ENCODE data around the gene HS3ST4.

Gene HS3ST4

GRCh38 chr16:26111900-26112299 is 420.1 kb downstream of the HS3ST4 start:
- no peak for TF ChIP-seq Cebpa-rat (IDR thresholded peaks at IDR 0.05)
- Histone ChIP-seq H3K4me3 (no peak overlapping the region), H3K9me3 (no peaks in the 10 kb centered on the region), H3K4me1 (0 out of 2 replicates have a peak, but pooled peaks cover under 1% of the 10 kb centered on the region), H3K27me3 (no peaks in the 10 kb centered on the region), H3K27ac (no peak overlapping the region), H3K4me2 (no peak overlapping the region), H4K20me1 (no peaks in the 10 kb centered on the region), H3K9ac (no peak overlapping the region), H3K36me3 (no peaks in the 10 kb centered on the region)

DNA sequence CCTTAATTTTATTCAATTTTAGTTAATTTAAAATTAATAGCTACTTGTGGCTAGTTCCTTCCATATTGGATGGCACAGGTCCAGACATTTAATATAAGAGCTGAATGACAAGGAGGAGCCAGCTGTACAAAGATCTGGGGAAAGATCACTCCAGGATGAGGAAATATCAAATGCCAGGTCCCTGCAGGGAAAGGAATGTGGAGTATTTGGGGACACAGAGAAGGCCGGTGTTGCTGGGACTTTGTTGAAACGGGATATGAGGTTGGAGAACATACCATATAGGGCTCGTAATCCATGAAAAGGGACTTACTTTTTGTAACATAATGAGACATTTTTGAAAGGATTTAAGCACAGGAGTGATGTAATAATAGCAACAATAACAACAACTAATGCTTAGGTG is 426.8 kb downstream of the HS3ST4 start:
- Histone ChIP-seq H3K4me3 (no peak overlapping the region), H4K20me1 (no peaks in the 10 kb centered on the region), H3K27me3 (no peaks in the 10 kb centered on the region), H3K36me3 (no peaks in the 10 kb centered on the region), H3K4me2 (no peak overlapping the region), H3K27ac (no peak overlapping the region), H3K9ac (no peak overlapping the region), H3K4me1 (no peaks in the 10 kb centered on the region), H3K9me3 (no peaks in the 10 kb centered on the region)
- no peak for TF ChIP-seq Cebpa-rat (IDR thresholded peaks at IDR 0.05)

DNA sequence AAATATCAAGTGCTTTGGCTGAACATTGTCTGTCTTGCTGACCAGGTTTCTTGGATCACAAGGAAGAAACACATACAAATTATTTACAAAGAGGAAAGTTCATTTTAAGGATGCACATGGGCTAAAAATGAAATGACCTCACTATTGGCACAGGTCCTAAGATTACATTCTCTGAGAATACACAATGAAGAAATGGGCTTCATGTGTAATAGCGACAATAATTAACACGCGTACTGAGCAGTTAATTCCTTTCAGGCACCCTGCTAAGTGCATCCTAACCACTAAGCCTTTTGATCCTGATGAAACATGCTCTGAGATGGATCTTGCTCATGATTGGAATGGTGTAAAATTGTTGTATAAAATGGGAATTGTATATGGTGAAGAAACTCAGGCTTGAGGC is 429.0 kb downstream of the HS3ST4 start:
- no peaks in the 10 kb centered on the region for H4K20me1 ChIP-seq

GRCh38 chr16:26128296-26128695 is 436.5 kb downstream of the HS3ST4 start:
- Histone ChIP-seq H3K4me2 (no peak overlapping the region), H3K4me1 (no peaks in the 10 kb centered on the region), H3K27me3 (no peaks in the 10 kb centered on the region), H3K27ac (no peak overlapping the region), H3K36me3 (no peaks in the 10 kb centered on the region), H4K20me1 (no peaks in the 10 kb centered on the region), H3K4me3 (no peak overlapping the region), H3K9ac (no peak overlapping the region), H3K9me3 (no peaks in the 10 kb centered on the region)
- no peak for TF ChIP-seq Cebpa-rat (IDR thresholded peaks at IDR 0.05)

More for the DNA sequence above, 429.0 kb downstream of the HS3ST4 start:
- Histone ChIP-seq H3K27ac (no peak overlapping the region), H3K4me1 (no peaks in the 10 kb centered on the region), H3K36me3 (no peaks in the 10 kb centered on the region), H3K9me3 (no peaks in the 10 kb centered on the region), H3K9ac (no peak overlapping the region), H3K27me3 (no peaks in the 10 kb centered on the region), H3K4me2 (no peak overlapping the region), H3K4me3 (no peak overlapping the region)
- TF ChIP-seq Cebpa-rat (IDR thresholded peaks at IDR 0.05), result no peak

GRCh38 chr16:26129997-26130396 is 438.2 kb downstream of the HS3ST4 start:
- H3K9me3 ChIP-seq, result no peaks in the 10 kb centered on the region
- H3K4me2 ChIP-seq, result no peak overlapping the region
- no peaks in the 10 kb centered on the region for H3K36me3 ChIP-seq
- H3K27ac ChIP-seq, result no peak overlapping the region
- no peaks in the 10 kb centered on the region for H3K27me3 ChIP-seq
- TF ChIP-seq Cebpa-rat (IDR thresholded peaks at IDR 0.05), result no peak
- no peak overlapping the region for H3K4me3 ChIP-seq
- H4K20me1 ChIP-seq, result no peaks in the 10 kb centered on the region
- no peak overlapping the region for H3K9ac ChIP-seq
- no peaks in the 10 kb centered on the region for H3K4me1 ChIP-seq

GRCh38 chr16:26133416-26134093 is 441.8 kb downstream of the HS3ST4 start:
- no peaks in the 10 kb centered on the region for H3K27me3 ChIP-seq
- H3K4me3 ChIP-seq, result no peak overlapping the region
- no peak overlapping the region for H3K4me2 ChIP-seq
- H4K20me1 ChIP-seq, result no peaks in the 10 kb centered on the region
- no peak overlapping the region for H3K9ac ChIP-seq
- H3K27ac ChIP-seq, result no peak overlapping the region
- H3K4me1 ChIP-seq, result no peaks in the 10 kb centered on the region
- no peaks in the 10 kb centered on the region for H3K9me3 ChIP-seq
- TF ChIP-seq Cebpa-rat (IDR thresholded peaks at IDR 0.05), result no peak
- H3K36me3 ChIP-seq, result no peaks in the 10 kb centered on the region

- no peak overlapping the region for H3K9ac ChIP-seq
- no peaks in the 10 kb centered on the region for H3K36me3 ChIP-seq
- no peaks in the 10 kb centered on the region for H3K9me3 ChIP-seq
- no peak overlapping the region for H3K4me3 ChIP-seq
- H3K27ac ChIP-seq, result no peak overlapping the region
- no peaks in the 10 kb centered on the region for H3K4me1 ChIP-seq
- H3K4me2 ChIP-seq, result no peak overlapping the region
- H4K20me1 ChIP-seq, result no peaks in the 10 kb centered on the region
- TF ChIP-seq Cebpa-rat (IDR thresholded peaks at IDR 0.05), result no peak
- H3K27me3 ChIP-seq, result no peaks in the 10 kb centered on the region
These were observed 442.8 kb downstream of the HS3ST4 start for GRCh38 chr16:26134588-26134987.

DNA sequence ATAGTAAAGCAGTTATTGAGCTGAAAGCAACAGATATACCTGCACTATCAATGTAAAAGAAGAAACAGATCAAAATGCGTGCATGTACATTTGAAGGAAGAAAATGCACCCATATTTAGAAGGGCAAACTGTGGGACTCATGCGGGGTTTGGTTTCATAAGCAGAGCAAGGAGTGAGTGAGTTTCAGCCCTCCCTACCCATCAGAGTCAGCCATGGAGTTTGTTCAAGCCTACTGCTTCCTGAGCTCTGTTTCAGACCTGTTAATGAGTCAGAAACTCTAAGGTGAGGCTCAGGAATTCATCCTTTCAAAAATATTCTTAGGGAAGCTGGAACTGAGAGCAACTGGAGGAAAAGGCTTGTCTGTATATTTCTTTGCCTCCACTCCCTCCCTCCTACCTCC is 446.2 kb downstream of the HS3ST4 start:
- no peak overlapping the region for H3K9ac ChIP-seq
- H4K20me1 ChIP-seq, result no peaks in the 10 kb centered on the region
- H3K4me3 ChIP-seq, result no peak overlapping the region
- H3K4me2 ChIP-seq, result no peak overlapping the region
- no peak for TF ChIP-seq Cebpa-rat (IDR thresholded peaks at IDR 0.05)
- H3K4me1 ChIP-seq, result no peaks in the 10 kb centered on the region
- H3K9me3 ChIP-seq, result no peaks in the 10 kb centered on the region
- no peaks in the 10 kb centered on the region for H3K27me3 ChIP-seq
- no peak overlapping the region for H3K27ac ChIP-seq
- H3K36me3 ChIP-seq, result no peaks in the 10 kb centered on the region

- no peaks in the 10 kb centered on the region for H3K4me1 ChIP-seq
- H3K4me3 ChIP-seq, result no peak overlapping the region
- no peaks in the 10 kb centered on the region for H3K27me3 ChIP-seq
- no peaks in the 10 kb centered on the region for H3K36me3 ChIP-seq
- H3K9ac ChIP-seq, result no peak overlapping the region
- H3K27ac ChIP-seq, result no peak overlapping the region
- no peak overlapping the region for H3K4me2 ChIP-seq
- H4K20me1 ChIP-seq, result no peaks in the 10 kb centered on the region
- TF ChIP-seq Cebpa-rat (IDR thresholded peaks at IDR 0.05), result no peak
- no peaks in the 10 kb centered on the region for H3K9me3 ChIP-seq
These were observed 447.3 kb downstream of the HS3ST4 start for GRCh38 chr16:26139091-26139490.

DNA sequence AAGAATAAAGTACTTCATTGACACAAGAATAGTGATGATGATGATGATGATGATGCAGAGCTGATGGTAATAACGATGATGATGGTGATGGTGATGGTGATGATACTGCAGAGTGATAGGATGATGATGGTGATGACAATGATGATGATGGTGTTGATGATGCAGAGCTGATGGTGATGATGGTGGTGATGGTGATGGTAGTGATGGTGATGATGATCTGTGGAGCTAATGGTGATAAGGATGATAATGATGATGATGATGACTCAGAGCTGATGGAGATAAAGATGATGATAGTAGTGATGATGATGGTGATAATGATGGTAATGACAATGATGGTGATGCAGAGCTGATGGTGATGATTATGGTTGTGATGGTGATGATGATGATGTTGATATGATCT is 448.1 kb downstream of the HS3ST4 start:
- no peaks in the 10 kb centered on the region for H3K9me3 ChIP-seq
- no peak for TF ChIP-seq Cebpa-rat (IDR thresholded peaks at IDR 0.05)
- H3K9ac ChIP-seq, result no peak overlapping the region
- no peak overlapping the region for H3K4me3 ChIP-seq
- no peaks in the 10 kb centered on the region for H3K27me3 ChIP-seq
- no peak overlapping the region for H3K27ac ChIP-seq
- no peak overlapping the region for H3K4me2 ChIP-seq
- H4K20me1 ChIP-seq, result no peaks in the 10 kb centered on the region
- no peaks in the 10 kb centered on the region for H3K36me3 ChIP-seq
- H3K4me1 ChIP-seq, result no peaks in the 10 kb centered on the region

All from BLaER1 (cell line).